GM19452 (cell line): ENCODE data around the gene WNT8A.

Experiments used
- ATAC-seq: cut with Tn5 transposase; IDR thresholded peaks from one replicate; pipeline ENCODE4 v1.9.1; 2021; ENCODE audit not compliant: unreplicated experiment

WNT8A gene

DNA sequence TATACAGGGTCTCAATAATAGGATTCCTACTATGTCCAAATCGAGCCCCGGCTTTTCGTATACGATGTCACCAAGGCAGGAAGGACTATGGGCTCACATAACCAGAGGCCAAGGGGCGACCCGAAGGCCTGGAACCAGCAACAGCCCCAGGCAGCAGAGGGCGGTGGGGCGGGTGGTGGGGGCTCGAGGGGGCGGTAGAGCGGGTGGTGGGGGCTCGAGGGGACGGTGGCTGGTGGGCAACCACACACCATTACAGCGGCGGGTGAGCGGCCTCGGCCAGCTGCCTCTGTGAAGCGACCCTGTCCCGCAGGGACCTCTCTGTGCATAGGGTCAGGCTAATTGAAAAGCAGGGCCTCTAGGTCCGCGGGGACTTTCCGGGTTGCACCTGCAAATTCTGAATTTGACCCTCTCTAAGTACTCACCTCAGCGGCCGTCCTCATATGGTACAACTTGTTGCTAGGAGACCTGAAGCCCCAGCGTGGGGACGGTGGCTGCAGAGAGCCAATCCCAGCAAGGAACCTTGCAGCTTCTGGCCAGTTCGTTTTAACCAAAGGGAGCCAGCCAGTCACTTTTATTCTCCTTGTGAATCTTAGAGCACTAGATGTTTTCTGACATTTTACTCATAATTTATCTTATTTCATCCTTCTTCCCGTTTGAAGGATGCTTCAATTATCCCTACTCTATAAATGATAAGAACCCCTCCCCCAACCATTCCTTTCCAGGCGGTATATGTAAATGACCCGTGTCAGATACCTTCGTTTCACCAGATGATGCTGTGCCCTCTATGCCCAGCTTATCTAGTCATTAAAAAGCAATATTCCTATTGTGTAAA lies 55.3 kb downstream of the WNT8A start, which contains the start of gene NME5:
Gene NME5, minus strand, starts transcription at position 480 of the 832 bp plus-strand sequence. CDS start 648 bp downstream, outside the sequence.
- no peak for ATAC-seq

DNA sequence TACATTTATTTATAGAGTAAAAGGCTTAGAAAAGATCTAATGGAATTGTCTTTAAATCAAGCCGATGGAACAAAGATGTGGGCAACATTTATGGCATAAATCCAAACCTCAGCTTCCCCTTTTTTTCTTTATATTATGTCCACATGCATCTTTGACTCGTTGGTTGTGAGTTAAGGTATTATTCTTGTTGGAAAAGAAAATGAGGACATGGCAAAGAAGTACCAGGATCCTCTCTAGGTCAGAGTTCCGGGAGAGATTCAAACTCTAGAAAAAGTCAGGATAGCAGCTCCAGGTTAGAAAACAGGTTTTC lies 55.9 kb downstream of the WNT8A start:
- ATAC-seq: no peak

- no peak for ATAC-seq
Measured at GRCh38 chr5:138140268-138140667, 56.4 kb downstream of the WNT8A start.
